Keratinocyte (primary cell): ENCODE measurements around the gene LRCOL1. TPM values are rescaled to one million over a fixed set of nuclear protein-coding genes. Genes with fewer than 3 reads are reported as not detected.

Experiments
- DNase-seq: peaks from one replicate; pipeline ENCODE4 v3.0.0-alpha.2; 2011; ENCODE audit warnings: low read depth, missing footprints, low spot score
- FAIRE-seq: peaks from 2 replicates; lab custom pipeline; 2011; peaks lifted over from hg19 to GRCh38; lab: Jason Lieb, UNC
- H2AFZ ChIP-seq: 2 replicates; pipeline ENCODE4 v1.6.0; 2012; ENCODE audit warnings: low read length, control low read depth, inconsistent platforms; ENCODE audit not compliant: control insufficient read depth
- H3K27ac ChIP-seq: 2 replicates; pipeline ENCODE4 v1.5.1; 2011; ENCODE audit warnings: low read length; ENCODE audit not compliant: control insufficient read depth, insufficient read depth
- H3K27me3 ChIP-seq: 3 replicates; pipeline ENCODE4 v1.6.0; 2011; ENCODE audit warnings: low read length; ENCODE audit not compliant: control insufficient read depth, insufficient read depth; ENCODE audit errors: extremely low read depth
- H3K36me3 ChIP-seq, 2 experiments: 2 replicates in 1 of 2; 3 replicates in 1 of 2; pipeline ENCODE4 v1.5.1; 2011; ENCODE audit warnings: low read length in 2 of 2, mild to moderate bottlenecking in 1 of 2; ENCODE audit not compliant: control insufficient read depth in 2 of 2, insufficient read depth in 2 of 2; ENCODE audit errors: extremely low read depth in 1 of 2
- H3K4me1 ChIP-seq: 3 replicates; pipeline ENCODE4 v1.5.1; 2011; ENCODE audit warnings: low read length; ENCODE audit not compliant: control insufficient read depth, insufficient read depth; ENCODE audit errors: extremely low read depth
- H3K4me2 ChIP-seq: 3 replicates; pipeline ENCODE4 v1.6.0; 2011; ENCODE audit warnings: low read depth, low read length; ENCODE audit not compliant: control insufficient read depth, insufficient read depth; ENCODE audit errors: extremely low read depth
- H3K4me3 ChIP-seq, 3 experiments: fragments of 200-600 bp in 1 of 3; sonication (generic) in 1 of 3; 2 replicates in 2 of 3; 3 replicates in 1 of 3; pipeline ENCODE4 v1.5.1; 2011 to 2016; ENCODE audit warnings: low read length in 3 of 3, mild to moderate bottlenecking in 3 of 3, control low read depth in 2 of 3, inconsistent platforms in 1 of 3, low read depth in 1 of 3, mixed read lengths in 1 of 3, mixed run types in 1 of 3, moderate library complexity in 1 of 3; ENCODE audit not compliant: control insufficient read depth in 2 of 3, insufficient read depth in 2 of 3; ENCODE audit errors: extremely low read depth in 1 of 3
- H3K79me2 ChIP-seq: 2 replicates; pipeline ENCODE4 v1.6.0; 2012; ENCODE audit warnings: low read length; ENCODE audit not compliant: control insufficient read depth, insufficient read depth
- H3K9ac ChIP-seq: 3 replicates; pipeline ENCODE4 v1.6.0; 2011; ENCODE audit warnings: low read length; ENCODE audit not compliant: control insufficient read depth, insufficient read depth; ENCODE audit errors: extremely low read depth
- H3K9me1 ChIP-seq: 3 replicates; pipeline ENCODE4 v1.6.0; 2011; ENCODE audit warnings: low read length; ENCODE audit not compliant: control insufficient read depth, insufficient read depth; ENCODE audit errors: extremely low read depth
- H3K9me3 ChIP-seq: 2 replicates; pipeline ENCODE4 v1.5.1; 2012; ENCODE audit warnings: low read depth, low read length; ENCODE audit not compliant: control insufficient read depth
- H4K20me1 ChIP-seq: 3 replicates; pipeline ENCODE4 v1.6.0; 2011; ENCODE audit warnings: low read length; ENCODE audit not compliant: control insufficient read depth, insufficient read depth; ENCODE audit errors: extremely low read depth
- EZH2 ChIP-seq: IDR thresholded peaks from one replicate; pipeline ENCODE4 v1.6.1; 2012; ENCODE audit warnings: inconsistent platforms, mild to moderate bottlenecking, low read length, moderate library complexity
- dilution Hi-C: fragments of 300-500 bp; cut with MboI; formaldehyde crosslinking; loops from one replicate; pipeline ENCODE4 v1.7.0; 2020; ENCODE audit warnings: low sequenced_read_pairs; ENCODE audit not compliant: extremely low pct_ligation_motif_present
- polyA plus RNA-seq, 5 experiments: library from polyadenylated mRNA; depleted of rRNA in 3 of 5; stranded (reverse) in 3 of 5; stranded (forward) in 1 of 5; unstranded in 1 of 5; fragments of >200 nt; gene quantifications; 1 replicate in 1 of 5; 2 replicates in 3 of 5; 3 replicates in 1 of 5; pipeline versions ENCODE4 v1.2.1 to v1.2.3, GENCODE V29; 2011 to 2012; ENCODE audit warnings: missing spikeins in 2 of 5, low read depth in 1 of 5, low replicate concordance in 1 of 5
- TF ChIP-seq, protein P1 (sequence below), 3 experiments: IDR thresholded peaks in 1 of 3; conservative IDR thresholded peaks in 1 of 3; optimal IDR thresholded peaks in 1 of 3; 2 replicates in 2 of 3; 3 replicates in 1 of 3; pipeline versions ENCODE3 to v1.5.1; 2011; ENCODE audit warnings: low read length in 3 of 3, mild to moderate bottlenecking in 3 of 3, moderate library complexity in 2 of 3, control low read depth in 1 of 3, inconsistent platforms in 1 of 3; ENCODE audit not compliant: insufficient read depth in 2 of 3; ENCODE audit errors: extremely low read depth in 1 of 3

Gene LRCOL1
- polyA plus RNA-seq, 1 donor (not counting 4 experiments of a cell fraction or from before 2014, with no cell fraction given): not detected

DNA sequence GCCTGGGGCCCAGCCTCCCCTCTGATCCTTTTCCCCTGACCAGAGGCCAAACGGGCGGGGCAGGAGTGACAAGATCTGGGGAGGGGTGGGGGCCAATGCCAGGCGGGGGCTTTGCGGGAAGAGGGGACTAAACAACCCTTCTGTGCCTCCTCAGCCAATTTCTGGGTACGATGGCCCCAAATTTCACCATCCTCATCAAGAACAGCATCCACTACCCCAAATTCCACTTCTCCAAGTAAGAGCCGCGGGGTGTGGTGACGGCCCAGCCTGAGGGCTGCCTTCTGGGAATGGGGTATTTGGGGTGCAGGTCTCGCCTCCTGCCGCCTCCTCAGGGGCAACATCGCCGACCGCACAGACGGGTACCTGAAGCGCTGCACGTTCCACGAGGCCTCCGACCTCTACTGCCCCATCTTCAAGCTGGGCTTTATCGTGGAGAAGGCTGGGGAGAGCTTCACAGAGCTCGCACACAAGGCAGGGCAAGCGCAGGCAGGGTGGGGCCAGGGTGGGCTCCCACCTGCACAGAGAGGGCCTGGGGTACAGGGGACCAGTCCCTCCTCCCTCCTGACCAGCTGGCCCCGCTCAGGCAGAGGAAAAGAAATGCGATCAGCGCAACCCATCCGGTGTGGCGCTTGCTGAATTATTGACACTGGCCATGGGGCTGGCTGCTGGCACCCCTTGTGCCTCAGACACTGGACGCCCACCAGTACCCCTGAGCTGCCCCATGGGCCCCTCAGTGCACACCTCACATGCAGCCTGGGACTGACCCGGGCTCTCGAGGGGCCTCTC, 9.9 kb upstream of the LRCOL1 start:
- Histone ChIP-seq H3K9me3 (peaks cover 8% of the 10 kb centered on the region), H4K20me1 (no peaks in the 10 kb centered on the region), H2AFZ (no peak overlapping the region), H3K4me2 (no peak overlapping the region), H3K27me3 (peaks cover 51% of the 10 kb centered on the region), H3K9me1 (no peaks in the 10 kb centered on the region), H3K9ac (no peak overlapping the region), H3K36me3 (peaks cover 3 to 8% of the 10 kb centered on the region in 2 experiments), H3K27ac (no peak overlapping the region), H3K4me3 (no peak overlapping the region), H3K4me1 (no peaks in the 10 kb centered on the region), H3K79me2 (no peaks in the 10 kb centered on the region)
- FAIRE-seq: no peak
- no peak for DNase-seq
- TF ChIP-seq, protein P1, sequence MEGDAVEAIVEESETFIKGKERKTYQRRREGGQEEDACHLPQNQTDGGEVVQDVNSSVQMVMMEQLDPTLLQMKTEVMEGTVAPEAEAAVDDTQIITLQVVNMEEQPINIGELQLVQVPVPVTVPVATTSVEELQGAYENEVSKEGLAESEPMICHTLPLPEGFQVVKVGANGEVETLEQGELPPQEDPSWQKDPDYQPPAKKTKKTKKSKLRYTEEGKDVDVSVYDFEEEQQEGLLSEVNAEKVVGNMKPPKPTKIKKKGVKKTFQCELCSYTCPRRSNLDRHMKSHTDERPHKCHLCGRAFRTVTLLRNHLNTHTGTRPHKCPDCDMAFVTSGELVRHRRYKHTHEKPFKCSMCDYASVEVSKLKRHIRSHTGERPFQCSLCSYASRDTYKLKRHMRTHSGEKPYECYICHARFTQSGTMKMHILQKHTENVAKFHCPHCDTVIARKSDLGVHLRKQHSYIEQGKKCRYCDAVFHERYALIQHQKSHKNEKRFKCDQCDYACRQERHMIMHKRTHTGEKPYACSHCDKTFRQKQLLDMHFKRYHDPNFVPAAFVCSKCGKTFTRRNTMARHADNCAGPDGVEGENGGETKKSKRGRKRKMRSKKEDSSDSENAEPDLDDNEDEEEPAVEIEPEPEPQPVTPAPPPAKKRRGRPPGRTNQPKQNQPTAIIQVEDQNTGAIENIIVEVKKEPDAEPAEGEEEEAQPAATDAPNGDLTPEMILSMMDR (optimal IDR thresholded peaks at IDR 0.05 in 1 of 3, IDR thresholded peaks at IDR 0.05 in 1 of 3, conservative IDR thresholded peaks at IDR 0.05 in 1 of 3; ENCODE audit: extremely low read depth in 1 of 3, insufficient read depth in 2 of 3, low read length in 3 of 3): no peak
- no peak for TF ChIP-seq EZH2
- dilution Hi-C loops: no loop called here

DNA sequence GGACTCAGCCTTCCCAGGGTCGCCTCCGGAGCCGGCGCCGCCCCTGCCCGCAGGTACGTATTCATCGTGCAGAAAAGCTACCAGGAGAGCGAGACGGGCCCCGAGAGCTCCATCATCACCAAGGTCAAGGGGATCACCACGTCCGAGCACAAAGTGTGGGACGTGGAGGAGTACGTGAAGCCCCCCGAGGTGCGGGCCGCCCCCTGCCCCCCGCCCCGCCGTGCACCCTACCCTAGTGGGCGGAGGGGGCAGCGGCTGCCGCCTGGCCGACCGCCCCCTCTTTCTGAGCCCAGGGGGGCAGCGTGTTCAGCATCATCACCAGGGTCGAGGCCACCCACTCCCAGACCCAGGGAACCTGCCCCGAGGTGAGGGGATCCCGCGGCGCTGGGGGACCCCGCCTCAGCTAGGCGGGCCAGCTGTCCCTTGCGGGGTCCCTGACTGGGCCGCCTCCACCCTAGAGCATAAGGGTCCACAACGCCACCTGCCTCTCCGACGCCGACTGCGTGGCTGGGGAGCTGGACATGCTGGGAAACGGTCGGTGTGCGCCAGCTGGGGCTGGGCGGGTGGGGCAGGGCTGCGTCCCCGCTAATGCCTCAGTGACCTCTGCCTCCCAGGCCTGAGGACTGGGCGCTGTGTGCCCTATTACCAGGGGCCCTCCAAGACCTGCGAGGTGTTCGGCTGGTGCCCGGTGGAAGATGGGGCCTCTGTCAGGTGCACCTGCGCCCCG, 9.2 kb upstream of the LRCOL1 start:
- no peak overlapping the region for H3K9ac ChIP-seq

More for the DNA sequence above, 9.2 kb upstream of the LRCOL1 start:
- FAIRE-seq (no peak), DNase-seq (no peak)
- Histone ChIP-seq H3K36me3 (peaks cover 3% of the 10 kb centered on the region in 2 experiments), H3K4me3 (no peak overlapping the region), H3K27ac (no peak overlapping the region), H3K9me3 (peaks cover 8% of the 10 kb centered on the region), H3K79me2 (no peaks in the 10 kb centered on the region), H3K4me2 (no peak overlapping the region), H3K9me1 (no peaks in the 10 kb centered on the region), H2AFZ (no peak overlapping the region), H3K4me1 (no peaks in the 10 kb centered on the region), H4K20me1 (no peaks in the 10 kb centered on the region), H3K27me3 (peaks cover 54% of the 10 kb centered on the region)
- no peak for TF ChIP-seq EZH2
- TF ChIP-seq, protein P1 (optimal IDR thresholded peaks at IDR 0.05 in 1 of 3, IDR thresholded peaks at IDR 0.05 in 1 of 3, conservative IDR thresholded peaks at IDR 0.05 in 1 of 3; ENCODE audit: extremely low read depth in 1 of 3, insufficient read depth in 2 of 3, low read length in 3 of 3): no peak
- dilution Hi-C loops: no loop called here
